ENCODE results near the gene FAM181A.

The FAM181A gene

DNA sequence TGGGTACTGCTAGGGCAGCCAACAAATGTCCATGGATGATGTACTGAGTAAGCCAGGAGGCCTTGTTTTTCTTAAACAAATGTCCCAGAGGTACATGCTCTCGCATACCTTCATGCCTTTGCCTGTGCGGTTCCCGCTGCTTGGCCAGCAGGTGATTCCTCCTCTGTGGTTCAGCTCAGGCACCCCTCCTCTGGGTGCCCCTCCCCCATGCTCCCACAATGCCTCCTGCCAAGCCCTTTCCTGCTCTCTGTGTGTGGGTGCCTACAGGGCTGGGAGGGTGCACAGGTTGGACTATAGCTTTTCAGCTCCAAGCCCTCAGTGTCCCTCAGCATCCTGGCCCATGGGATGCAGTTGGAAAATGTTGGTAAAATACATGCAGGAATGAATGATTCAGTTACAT lies 25.7 kb downstream of the FAM181A start:
- DNase-seq, result no peak

DNA sequence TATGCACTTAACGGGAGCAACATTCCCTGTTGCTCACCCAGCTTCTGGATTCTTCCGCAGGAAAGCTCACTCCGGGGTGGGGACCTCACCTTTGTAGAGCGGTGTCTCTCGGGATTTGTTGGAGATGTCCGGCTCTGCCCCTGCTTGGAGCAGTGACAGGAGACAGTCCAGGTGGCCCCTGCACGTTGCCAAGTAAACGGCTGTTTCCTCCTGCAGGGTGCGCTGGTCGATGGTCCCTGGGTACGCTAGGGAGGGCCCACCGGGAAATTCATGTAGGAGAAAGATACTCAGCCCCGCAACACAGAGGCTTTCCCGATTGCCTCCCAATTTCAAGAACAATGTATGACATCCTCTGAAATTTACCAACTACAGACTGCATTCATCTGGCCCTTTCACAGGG lies 26.1 kb downstream of the FAM181A start:
- no peak for DNase-seq

DNA sequence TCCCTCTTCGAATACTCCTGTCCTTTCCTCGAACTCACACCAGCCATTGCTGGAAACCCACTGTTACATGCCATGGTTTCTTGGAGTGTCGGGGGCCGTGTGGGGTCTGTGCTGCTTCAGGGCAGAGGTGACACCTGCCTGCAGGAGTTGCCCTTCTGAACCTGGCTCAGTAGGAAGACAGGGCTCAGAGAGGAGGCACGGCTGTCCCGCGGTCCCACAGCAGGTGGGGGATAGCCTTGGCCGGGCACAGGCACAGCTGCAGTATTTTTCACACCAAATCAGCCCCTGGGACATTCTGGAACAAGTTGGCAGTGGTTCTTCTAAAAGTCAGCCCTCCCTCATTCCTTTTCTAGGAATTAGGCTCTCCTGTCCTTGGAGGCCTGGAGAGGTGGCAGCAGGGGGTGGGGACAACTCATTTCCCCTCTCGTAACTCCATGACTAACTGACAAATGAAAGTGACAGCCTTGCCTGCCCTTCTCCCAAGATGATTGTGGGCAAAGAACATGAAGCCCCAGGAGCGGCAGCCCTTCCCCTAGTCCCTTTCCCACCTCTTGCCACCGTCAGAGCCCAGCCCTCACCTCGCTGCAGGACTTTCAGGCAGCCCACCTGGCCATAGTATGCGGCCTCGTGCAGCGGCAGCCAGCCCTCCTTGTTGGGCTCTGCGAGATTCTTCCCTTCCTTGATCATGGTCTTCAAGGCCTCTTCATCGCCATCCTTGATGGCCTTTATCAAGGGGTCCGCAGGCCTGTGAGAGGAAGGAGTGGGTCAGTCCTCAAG lies 26.8 kb downstream of the FAM181A start:
- DNase-seq, result no peak

DNA sequence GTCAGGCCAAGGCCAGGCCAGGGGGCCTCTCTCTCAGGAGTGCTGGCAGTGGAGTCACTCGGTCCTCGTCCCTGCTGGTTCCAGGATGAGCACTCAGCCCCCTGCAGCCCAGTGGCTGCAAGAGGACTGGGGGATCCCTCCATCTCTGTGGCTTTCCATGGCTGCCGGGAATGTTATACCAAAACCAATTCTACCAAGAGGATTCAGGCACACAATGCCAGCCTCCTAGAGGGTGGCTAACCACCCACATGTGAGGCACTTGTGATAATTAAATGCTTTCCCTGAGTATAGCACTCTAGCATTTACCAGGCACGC lies 27.3 kb downstream of the FAM181A start:
- DNase-seq, result no peak

DNA sequence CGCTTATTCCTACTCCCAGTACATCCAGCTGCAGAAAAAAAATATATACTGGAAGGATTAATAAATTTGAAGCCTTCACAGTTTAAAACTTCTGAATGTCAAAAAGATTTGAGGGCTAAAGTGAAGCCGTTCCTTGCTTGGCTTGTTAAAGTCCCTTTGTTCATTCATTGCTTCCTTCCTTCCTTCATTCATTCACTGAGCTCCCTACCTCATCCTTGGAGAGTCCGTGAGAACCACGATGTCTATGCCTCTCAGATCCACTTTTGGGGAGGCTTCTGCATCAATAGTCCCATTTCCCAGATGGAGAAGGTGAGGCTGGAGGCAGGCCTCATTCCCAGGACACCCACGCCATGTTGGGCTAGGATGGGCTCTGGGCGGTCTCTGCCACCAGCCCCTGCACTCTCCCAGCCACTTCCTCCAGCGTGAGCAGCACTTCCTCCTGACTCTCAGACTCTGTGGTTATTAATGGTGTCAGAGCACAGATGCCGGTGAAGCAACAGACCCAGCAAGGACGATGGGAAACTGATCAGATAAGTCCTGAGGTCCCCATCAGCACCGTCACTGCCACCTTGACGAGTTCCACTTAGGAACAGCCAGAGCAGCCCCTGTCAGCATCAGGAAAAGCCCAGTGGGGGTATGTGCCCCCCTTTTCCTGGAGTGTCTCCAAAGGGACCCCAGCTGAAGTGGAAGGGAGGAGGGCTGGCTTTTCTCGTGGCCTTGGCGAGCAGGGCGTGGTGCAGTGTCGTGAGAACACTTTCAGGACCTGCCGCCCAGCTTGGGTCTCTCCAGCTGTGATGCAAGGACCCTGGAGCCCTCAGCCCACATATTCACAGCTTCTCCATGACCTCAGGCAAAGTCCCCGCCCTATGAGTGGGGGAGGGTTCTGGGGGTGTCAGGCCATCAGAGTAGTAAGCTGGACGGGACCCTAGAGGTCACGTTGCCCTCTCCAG lies 28.0 kb downstream of the FAM181A start:
- DNase-seq, result no peak

DNA sequence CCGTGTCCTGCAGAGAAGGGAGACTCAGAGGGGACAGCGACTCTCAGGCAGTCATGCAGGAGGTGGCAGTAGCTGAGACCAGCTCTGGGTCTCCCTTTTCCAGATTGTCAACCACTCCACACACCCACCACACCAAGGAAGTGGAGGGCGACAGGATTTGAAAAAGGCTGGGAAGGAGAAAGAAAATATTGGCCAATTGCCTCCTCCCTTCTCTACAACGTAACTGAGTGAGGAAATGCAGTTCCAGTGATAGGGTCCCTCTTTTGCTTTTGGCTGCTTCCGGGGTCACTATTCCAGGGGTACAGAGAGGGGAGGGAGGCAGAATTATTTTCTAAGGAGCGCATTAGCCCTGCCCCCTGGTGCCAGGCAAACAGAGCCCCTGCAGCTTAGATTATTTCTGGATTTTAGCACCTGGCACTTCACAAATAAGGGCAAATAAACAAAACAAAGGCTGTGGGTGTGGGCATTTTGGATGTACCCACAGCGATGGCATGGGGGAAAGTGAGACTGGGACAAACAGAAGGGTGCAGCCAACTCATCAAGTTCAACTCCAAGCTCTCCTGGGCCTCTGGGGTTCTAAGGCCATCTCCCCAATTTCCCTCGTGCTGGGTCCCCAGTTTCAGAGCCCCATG lies 28.8 kb downstream of the FAM181A start:
- no peak for DNase-seq

DNA sequence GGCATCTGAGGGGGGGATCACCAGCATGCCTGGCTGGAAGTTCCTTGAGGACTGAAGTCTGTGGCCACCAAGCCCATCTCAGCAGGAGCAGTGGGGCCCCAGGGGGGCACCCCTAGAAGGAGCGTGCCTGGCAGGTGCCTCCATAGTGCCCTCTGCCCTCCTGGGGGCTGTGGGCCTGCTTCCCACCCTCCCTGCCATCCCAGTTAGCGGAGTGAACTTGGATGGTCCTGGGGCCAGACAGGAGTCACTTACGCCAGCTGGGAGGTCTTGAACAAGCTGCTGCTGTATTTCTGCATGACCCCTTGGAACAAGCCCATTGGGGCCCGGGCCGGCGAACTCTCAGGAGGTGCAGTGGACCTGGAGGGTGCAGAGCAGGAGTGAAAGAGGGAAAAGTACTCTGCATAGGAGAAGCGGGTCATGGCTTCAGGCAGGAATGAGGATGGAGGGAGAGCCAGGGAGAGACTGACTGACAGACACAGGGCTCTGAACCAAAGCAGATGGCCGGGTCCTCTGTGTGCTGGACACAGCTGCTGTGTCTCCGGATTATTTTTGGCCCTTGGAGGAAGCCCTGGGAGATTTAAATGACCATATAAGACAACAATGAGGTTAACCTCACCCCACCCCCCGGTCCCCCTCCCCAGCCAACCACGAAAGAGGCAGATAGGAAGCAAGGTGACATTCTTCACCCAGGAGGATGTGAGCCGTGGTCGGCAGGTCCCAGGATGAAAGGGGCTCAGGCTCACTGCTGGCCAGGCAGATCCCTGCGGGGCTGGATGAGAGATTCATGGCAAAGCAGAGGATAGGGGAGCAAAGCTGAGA lies 29.6 kb downstream of the FAM181A start:
- DNase-seq, result no peak

DNA sequence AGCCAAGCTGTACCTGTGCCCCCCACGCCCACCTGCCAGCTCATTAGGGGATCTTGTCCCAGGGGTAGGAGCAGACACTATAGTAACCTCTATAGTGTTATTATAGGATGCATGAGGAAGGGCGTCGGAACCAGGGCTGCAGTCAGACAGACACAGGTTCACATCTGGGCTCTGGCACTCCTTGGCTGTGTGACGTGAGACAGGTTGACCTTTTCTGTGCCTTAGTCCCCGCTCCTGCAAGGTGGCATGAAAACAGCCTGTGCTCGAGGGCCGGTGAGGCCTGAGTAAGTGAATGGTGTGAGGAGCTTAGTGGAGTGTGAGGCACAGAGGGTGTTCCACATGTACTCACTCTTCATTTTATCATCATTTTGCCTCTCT lies 30.2 kb downstream of the FAM181A start:
- DNase-seq, result no peak

DNA sequence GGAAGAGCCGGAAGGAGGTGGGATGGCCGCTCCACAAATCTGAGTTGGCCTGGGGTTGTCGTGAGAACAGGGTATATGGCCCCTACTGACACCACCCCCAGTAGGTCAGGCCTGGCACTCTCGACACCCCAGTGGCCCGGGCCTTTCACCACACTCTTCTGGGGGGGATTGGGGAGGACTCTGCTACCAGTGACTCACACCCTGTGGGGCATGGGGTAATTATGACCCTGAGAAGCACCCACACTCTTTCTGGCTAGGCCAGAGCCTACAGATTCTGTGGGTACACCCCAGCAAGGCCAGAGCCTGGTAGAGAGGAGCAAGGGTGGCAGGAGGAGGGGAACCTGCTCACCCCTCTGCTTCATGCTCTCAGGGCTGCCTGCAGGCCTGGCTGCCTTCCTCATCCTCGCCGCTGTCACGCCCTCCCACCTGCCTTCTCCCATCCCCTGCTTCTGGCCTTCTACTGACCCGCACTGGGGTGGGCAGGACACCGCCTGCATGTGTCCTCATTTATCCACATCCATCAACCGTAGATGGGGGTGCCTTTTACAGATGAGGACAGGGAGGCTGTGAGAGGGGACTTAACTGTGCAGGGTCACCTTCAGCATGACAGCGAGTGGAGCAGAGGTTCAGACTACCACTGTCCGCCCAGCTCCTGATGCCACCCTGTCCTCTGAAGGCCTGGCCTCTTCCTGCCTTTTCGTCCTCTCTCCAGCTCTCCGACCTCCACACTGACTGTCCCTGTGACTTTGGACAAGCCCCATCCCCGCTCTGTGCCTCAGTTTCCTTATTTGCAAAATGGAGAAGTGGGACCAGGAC lies 30.8 kb downstream of the FAM181A start:
- DNase-seq, result no peak

DNA sequence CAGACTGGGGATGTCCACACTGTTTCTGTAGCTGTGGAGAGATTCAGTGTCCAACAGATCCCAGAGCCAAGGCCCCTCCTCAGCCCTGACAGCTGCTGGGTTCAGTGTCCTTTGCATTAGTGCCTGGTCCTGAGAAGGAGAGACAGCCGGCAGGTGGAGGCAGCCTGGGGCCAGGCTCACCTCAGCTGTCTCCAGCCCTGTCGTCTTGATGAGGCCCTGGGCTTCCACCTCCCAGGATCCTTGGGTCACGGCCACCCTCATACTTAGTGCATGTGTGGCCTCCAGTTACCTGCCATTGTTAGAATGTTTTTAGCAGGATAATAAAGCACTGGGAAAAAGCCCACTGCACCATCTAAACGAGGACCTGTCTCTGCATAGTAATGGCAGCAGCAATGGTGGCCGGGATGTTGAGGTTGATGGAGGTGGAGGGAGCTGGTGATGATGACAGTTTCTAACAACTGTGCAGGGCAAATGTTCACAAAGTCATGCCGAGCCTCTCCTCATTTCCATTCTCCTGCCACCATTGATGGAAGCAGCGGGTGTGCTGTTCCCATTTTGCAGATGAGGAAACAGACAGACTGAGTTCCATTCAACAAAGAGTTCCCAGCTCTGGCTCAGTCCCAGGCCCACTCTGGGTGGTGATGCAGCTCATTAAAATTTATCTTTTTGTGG lies 31.6 kb downstream of the FAM181A start:
- DNase-seq, result no peak

DNA sequence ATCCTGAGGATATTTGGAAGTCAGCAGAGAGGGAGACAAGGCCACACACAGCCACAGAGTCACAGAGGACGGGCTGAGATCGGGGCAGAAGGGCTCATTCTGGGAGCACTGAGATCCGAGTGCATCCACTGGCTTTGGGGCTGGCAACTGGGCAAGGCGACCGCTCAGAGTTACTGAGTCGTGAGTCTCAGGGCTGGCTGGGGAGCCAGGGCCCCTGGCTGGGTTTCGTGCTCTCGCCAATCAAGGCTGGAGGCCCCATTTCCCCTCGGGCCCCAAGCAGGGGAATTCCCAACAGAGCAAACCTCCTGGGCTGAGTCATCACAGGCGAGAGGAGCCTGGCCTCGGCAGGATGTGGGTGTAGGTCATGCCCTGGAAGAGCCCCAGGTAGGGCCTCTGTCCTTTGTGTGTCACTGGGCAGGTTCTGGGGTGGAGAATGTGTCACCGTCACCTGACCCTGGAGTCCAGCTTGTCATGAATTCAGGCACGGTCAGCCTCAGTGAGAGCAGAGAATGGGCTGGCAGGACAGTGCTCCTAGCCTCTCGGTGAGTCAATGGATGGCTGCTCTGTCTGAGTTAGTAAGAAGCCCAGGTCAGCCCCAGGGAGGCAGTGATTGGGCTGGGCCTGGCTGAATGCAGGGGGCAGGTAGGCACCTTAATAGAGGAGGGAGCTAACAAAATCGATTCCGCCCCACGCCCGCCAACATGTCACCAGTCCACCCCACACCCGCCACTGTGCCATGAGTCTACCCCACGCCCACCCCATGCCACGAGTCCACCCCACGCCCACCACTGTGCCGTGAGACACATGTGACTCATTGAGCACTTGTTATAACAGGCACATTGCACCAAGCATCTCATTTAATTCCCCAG lies 32.3 kb downstream of the FAM181A start:
- peak; percentile 66 for DNase-seq

DNA sequence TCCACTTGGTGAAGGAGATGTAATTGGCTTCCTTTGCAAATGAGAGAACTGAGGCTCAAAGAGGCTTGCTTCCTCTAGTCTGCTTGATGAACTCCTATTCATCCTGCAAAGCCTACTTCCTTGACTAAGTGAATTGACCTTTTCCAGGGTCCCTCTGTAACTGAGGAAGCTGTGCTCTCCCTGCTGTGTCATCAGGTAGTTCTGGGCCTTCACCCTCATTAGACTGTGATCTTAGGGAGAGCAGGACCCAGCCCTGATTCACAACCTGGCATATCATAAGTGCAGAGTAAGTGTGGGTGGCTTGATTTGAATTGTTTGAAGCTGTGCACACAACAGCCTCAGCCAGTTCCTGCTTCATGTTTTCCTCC lies 32.9 kb downstream of the FAM181A start:
- DNase-seq, result no peak

DNA sequence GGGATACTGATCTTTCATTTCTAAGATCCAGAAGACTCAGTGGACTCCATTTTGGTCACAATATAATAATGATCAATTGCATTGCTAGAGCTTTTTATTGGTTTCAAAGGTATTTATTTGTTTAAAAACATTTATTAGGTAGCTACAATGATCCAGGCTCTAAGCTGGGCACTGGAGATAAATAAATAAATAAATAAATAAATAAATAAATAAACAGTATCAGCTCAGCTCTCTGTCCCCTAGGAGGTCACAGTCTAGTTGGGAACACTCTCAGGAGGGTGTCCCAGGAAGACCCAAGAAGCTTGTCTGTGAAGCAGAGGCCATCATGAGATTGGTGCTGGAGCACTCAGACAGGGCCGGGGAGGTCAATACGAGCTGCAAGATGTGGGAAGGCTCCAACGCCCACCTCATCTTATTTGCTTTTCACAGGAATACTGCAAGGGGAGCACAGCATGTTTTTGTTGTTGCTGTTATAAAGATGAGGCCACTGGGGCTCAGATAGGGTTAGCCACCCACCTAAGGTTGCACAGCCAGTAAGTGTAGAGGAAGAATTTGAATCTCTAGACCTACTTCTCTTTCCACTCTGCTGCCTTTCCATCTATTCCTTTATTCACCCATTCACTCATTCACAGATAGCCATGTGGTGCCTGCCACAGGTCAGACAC lies 33.8 kb downstream of the FAM181A start:
- no peak for DNase-seq

DNA sequence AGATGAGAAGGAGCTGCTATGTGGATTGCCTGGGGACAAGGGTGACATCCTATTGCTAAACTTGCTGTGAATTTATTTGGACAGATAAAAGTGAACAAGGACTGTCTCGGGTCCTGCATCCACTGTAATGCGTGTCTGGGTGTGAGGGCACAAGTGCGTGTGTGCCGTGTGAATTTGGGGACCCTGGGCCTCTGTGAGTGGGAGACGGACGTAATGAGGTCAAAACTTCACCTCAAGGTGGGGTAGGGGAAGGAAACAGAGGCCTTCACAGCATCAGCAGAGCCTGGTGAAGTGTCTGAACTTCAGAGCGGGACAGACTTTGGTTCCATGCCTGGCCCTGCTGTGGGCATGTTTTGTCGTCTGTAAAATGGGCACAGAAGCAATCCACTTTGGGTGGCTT lies 34.5 kb downstream of the FAM181A start:
- DNase-seq, result no peak

DNA sequence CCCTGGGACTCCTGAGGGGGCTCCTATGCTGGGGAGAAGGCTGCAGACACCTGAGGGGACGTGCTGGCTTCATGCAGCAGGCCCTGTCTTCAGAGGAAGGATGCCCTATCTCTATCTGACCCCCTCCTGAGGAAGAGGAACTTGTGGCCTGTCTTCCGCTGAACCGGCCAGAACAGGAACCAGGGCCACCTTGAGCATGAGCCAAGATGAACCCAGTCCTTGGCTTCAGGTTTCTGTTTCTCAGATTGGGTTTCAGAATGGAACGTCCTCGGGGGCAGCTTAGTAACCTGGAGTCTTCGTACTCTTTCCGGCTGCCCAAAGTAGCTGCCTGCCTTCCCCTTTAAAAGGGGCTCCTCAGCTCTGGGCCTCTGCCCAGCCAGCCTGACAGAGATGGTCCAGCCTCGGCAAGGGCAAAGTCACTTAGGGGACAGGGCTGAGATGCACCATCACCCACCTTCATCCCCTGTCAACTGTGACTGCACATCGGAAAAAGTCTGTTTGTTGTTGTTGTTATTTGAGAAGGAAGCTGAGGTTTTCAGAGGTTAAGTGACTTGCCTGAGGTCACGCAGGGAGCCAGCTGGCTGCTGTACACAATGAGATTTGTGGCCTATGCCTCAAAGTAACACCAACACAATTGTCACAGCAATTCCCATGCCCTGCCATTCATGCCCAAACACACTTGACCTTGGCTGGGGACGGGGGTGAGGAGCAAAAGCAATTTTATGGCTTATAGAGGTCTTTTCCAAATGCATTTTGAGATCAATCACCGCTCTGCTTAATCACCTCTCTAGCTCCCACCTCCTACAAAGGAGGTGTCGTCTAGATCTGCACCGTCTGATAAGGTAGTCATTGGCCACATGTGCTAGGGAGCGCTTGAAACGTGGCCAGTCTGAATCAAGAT lies 35.8 kb downstream of the FAM181A start:
- no peak for DNase-seq

DNA sequence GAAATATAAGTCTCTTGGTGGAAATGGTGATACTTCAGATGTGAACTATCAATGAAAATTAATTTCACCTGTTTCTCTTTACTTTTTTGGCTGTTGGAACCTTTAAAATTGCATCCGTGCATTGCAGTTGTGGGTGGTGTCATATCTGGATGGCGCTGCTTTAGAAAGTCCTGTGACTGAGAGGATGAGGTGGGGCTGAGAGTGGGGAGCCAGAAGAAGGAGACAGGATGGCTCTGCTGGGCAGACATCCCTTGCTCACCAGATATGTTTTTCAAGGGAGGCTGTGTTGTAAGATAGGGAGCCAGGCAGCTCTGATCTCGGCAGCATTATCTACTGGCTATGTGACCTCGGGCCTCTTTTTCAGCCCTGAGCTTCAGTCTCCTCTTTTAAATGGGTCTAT lies 36.5 kb downstream of the FAM181A start:
- no peak for DNase-seq

DNA sequence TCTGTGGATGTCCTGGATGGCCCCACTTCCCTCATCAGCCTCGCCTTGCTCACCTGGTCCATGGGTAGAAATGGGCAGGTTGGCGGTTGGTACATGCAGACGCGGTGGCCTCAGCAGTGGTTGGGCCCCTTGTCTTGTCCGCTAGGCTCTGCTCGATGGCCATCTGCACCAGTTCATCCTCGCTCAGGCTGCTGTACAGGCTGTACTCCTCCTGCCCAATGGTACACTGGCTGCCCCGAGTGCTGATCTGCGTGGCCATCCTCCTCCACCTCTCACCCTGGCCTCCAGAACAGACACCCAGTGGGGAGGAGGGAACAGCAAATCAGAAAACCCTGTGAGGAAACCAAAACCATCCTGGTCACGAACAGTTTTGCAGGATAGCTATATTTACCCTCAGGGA lies 37.1 kb downstream of the FAM181A start:
- no peak for DNase-seq

DNA sequence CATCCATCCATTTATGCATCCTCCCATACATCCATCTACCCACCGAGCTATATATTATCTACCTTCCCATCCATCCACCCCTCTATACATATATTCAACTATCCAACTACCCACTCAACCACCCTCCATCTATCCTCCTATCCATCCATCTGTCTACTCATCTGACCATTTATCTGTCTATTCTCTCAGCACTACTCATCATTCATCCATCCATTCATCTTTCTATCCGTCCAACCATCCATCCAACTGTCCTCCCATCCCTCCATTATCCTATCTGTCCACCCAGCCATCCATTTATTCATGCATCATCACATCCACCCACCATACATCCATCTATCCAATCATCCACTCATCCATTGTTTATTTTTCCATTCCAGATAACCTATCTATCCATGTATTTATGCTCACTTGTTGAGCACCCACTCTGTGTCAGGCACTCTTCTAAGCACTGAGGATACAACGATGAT lies 37.7 kb downstream of the FAM181A start:
- DNase-seq, result no peak
